Measurements from ENCODE around the gene CHIT1.
"Not testable (repeated sequence)": the region's sequence is repeated elsewhere in the genome, so short reads cannot be mapped to it uniquely, and the experiment has no call there.

CHIT1 gene

GRCh38 chr1:203244776-203245175 is 15.3 kb upstream of the CHIT1 start:
- no peak overlapping the region for H3K4me3 ChIP-seq (ENCODE audit: control insufficient read depth, low read depth, low read length)
- TF ChIP-seq, protein P1, sequence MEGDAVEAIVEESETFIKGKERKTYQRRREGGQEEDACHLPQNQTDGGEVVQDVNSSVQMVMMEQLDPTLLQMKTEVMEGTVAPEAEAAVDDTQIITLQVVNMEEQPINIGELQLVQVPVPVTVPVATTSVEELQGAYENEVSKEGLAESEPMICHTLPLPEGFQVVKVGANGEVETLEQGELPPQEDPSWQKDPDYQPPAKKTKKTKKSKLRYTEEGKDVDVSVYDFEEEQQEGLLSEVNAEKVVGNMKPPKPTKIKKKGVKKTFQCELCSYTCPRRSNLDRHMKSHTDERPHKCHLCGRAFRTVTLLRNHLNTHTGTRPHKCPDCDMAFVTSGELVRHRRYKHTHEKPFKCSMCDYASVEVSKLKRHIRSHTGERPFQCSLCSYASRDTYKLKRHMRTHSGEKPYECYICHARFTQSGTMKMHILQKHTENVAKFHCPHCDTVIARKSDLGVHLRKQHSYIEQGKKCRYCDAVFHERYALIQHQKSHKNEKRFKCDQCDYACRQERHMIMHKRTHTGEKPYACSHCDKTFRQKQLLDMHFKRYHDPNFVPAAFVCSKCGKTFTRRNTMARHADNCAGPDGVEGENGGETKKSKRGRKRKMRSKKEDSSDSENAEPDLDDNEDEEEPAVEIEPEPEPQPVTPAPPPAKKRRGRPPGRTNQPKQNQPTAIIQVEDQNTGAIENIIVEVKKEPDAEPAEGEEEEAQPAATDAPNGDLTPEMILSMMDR (conservative IDR thresholded peaks at IDR 0.05; ENCODE audit: control insufficient read depth, insufficient read depth, low read depth, low read length): no peak
- no peak for DNase-seq (ENCODE audit: low read depth)

DNA sequence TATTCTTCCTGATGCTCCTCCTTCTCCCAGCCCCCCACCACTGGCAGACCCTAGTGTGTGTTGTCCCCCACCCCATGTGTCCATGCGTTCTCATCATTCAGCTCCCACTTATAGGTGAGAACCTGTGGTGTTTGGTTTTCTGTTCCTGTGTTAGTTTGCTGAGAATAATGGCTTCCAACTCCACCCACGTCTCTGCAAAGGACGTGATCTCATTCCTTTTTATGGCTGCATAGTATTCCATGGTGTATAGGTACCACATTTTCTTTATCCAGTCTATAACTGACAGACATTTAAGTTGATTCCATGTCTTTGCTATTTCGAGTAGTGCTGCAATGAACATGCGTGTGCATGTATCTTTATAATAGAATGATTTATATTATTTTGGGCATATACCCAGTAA is 12.2 kb upstream of the CHIT1 start:
- H3K4me3 ChIP-seq (ENCODE audit: control insufficient read depth, low read depth, low read length); DNase-seq (ENCODE audit: low read depth): not testable (repeated sequence)

DNA sequence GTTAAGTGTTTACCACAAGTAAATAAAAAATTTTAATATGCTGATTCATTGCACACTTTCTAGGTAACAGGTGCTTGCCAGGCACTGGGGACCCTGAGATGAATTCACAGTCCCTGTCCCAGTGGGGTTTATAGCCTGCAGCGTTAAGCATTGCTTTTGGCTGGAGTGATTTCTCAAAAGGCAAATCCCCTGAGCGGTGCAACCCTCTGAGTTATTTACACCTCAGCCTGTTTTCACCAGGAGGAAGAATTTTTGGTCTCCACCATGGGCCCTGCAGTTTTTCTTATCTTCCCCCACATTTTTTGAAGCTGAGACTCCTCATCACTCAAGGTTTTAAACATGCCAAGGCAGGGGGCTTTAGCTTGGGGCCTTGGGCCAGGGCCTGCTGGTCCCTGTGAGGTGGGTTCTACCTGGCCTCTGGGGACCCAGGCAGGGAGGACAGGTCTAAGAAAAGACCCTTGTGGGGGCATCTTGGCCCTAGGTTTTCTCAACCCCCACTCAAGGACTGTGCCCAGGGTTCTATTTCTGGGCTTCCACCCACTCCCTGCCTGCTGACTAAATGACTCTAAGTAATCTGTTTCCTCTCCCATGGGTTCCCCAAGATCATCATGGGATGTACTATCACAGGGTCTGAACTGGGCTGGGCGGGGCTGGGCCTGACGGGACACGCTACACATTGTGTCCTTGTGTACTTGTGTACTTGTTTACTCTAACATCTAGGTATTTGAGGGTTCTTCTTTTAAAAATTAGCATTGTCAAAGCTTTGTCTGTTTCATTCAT is 10.2 kb upstream of the CHIT1 start:
- no peak overlapping the region for H3K4me3 ChIP-seq (ENCODE audit: control insufficient read depth, low read depth, low read length)
- DNase-seq (ENCODE audit: low read depth): no peak
- TF ChIP-seq, protein P1 (conservative IDR thresholded peaks at IDR 0.05; ENCODE audit: control insufficient read depth, insufficient read depth, low read depth, low read length): no peak

DNA sequence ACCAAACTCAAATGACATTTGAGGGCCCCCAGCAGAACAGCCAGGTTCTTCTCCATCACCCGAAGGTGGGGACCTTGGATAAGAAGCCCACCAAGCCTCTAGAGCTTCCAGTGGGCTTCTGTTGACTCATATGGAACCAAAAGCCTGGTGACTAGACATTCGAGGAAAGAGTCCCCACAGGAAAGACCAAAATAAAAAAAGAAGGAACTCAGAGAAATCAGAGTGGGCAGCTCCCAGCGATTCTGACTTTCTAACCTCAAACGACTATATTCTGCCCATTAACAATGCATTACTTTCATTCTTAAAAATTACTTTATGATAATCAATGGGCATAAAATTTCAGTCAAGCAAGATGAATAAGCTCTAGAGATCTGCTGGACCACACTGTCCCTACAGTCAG is 9.6 kb upstream of the CHIT1 start:
- TF ChIP-seq, protein P1 (conservative IDR thresholded peaks at IDR 0.05; ENCODE audit: control insufficient read depth, insufficient read depth, low read depth, low read length): no peak
- no peak overlapping the region for H3K4me3 ChIP-seq (ENCODE audit: control insufficient read depth, low read depth, low read length)
- DNase-seq (ENCODE audit: low read depth): no peak

- TF ChIP-seq, protein P1 (conservative IDR thresholded peaks at IDR 0.05; ENCODE audit: control insufficient read depth, insufficient read depth, low read depth, low read length): no peak
- no peak overlapping the region for H3K4me3 ChIP-seq (ENCODE audit: control insufficient read depth, low read depth, low read length)
- no peak for DNase-seq (ENCODE audit: low read depth)
These were observed 9.1 kb upstream of the CHIT1 start for GRCh38 chr1:203238535-203238934.

DNA sequence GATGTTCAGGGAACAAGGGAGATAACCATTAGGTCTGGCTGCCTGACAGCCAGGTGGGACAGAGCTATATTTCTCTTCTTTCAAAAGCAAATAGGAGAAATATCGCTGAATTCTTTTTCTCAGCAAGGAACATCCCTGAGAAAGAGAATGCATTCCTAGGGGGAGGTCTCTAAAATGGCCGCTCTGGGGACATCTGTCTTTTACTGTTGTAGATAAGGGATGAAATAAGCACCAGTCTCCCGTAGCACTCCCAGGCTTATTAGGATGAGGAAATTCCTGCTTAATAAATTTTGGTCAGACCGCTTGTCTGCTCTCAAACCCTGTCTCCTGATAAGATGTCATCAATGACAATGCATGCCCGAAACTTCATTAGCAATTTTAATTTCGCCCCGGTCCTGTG is 5.4 kb upstream of the CHIT1 start:
- H3K4me3 ChIP-seq (ENCODE audit: control insufficient read depth, low read depth, low read length); DNase-seq (ENCODE audit: low read depth): not testable (repeated sequence)

GRCh38 chr1:203228670-203229069 is 803 bp downstream of the CHIT1 start:
- TF ChIP-seq, protein P1 (conservative IDR thresholded peaks at IDR 0.05; ENCODE audit: control insufficient read depth, insufficient read depth, low read depth, low read length): no peak
- DNase-seq (ENCODE audit: low read depth): no peak
- H3K4me3 ChIP-seq (ENCODE audit: control insufficient read depth, low read depth, low read length): no peak overlapping the region

All from fibroblast of mammary gland (primary cell).